ENCODE measurements around the gene NLRX1.

GRCh38 chr11:119229741-119230140 lies 61.2 kb downstream of the NLRX1 start:
- TF ChIP-seq CTCF (IDR thresholded peaks at IDR 0.05; ENCODE audit: insufficient read depth, low read length, poor library complexity, severe bottlenecking) (no peak), EZH2phosphoT487 (conservative IDR thresholded peaks at IDR 0.05; ENCODE audit: low read length) (no peak)

All from SU-DHL-6 (cell line).